HG03025 (cell line): ENCODE measurements around the gene IQCF6.
"Not testable (repeated sequence)": the region's sequence is repeated elsewhere in the genome, so short reads cannot be mapped to it uniquely, and the experiment has no call there.

ENCODE experiments used
- ATAC-seq: cut with Tn5 transposase; IDR thresholded peaks from one replicate; pipeline ENCODE4 v1.9.1; 2021; ENCODE audit warnings: mild to moderate bottlenecking, moderate library complexity; ENCODE audit not compliant: unreplicated experiment, low FRiP score

IQCF6 gene

GRCh38 chr3:51777985-51778384 is 1.1 kb downstream of the IQCF6 start:
- no peak for ATAC-seq

DNA sequence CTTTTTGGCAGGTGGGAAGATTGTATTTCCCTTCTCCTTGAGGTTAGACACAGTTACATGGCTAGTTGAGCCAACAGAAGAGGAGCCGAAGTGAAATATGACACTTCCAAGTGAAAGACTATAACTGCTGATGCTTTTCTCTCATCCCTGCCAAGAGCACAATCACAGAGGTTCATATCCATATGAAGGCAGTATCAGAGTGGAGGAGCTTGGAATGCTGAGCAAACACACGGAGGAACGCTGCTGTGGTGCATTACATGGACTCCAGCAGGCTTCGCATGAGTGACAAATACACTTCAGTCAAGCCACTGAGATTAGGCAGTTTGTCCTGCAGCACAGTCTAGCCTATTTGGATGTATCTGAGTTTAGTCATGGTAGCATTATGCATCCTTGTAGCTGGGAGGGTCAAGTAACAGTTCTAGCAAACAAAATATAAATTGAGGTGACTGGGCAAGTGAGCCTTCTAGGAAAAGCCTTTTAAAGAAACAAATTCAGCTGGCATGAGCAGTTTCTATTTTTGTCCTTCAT is 5.4 kb downstream of the IQCF6 start:
- no peak for ATAC-seq

- no peak for ATAC-seq
These were observed 19.8 kb downstream of the IQCF6 start for GRCh38 chr3:51759203-51759602.

GRCh38 chr3:51753763-51754750 is 25.0 kb downstream of the IQCF6 start:
- ATAC-seq = not testable (repeated sequence)

GRCh38 chr3:51751287-51751686 is 27.8 kb downstream of the IQCF6 start:
- ATAC-seq = no peak

DNA sequence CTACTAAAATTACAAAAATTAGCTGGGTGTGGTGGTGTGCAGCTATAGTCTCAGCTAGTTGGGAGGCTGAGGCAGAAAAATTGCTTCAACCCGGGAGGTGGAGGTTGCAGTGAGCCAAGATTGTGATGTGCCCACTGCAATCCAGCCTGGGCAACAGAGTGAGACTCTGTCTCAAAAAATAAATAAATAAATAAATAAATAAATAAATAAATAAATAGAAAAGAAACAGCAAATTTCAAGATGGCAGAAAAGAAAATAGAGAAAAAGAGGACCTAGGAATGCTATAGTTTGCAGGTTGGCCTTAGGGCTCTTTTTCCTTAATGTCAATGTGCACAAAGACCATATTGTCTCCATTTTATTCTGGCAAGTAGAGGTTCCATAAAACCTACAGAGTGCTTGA is 28.2 kb downstream of the IQCF6 start:
- ATAC-seq = no peak

GRCh38 chr3:51748327-51748726 is 30.7 kb downstream of the IQCF6 start:
- ATAC-seq = no peak

- ATAC-seq = no peak
These were observed 31.2 kb downstream of the IQCF6 start for GRCh38 chr3:51747840-51748239.

GRCh38 chr3:51742978-51743377 is 36.1 kb downstream of the IQCF6 start:
- not testable (repeated sequence) for ATAC-seq

DNA sequence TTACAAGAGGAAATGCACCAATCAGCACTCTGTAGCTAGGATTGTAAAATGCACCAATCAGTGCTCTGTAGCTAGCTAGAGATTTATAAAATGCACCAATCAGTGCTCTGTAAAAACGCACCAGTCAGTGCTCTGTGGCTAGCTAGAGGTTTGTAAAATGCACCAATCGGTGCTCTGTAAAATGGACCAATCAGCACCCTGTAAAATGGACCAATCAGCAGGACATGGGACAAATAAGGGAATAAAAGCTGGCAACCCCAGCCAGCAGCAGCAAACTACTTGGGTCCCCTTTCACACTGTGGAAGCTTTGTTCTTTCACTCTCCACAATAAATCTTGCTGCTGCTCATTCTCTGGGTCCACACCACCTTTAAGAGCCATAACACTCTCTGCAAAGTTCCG is 36.7 kb downstream of the IQCF6 start:
- ATAC-seq = not testable (repeated sequence)

GRCh38 chr3:51739110-51739509 is 39.9 kb downstream of the IQCF6 start:
- ATAC-seq = no peak

DNA sequence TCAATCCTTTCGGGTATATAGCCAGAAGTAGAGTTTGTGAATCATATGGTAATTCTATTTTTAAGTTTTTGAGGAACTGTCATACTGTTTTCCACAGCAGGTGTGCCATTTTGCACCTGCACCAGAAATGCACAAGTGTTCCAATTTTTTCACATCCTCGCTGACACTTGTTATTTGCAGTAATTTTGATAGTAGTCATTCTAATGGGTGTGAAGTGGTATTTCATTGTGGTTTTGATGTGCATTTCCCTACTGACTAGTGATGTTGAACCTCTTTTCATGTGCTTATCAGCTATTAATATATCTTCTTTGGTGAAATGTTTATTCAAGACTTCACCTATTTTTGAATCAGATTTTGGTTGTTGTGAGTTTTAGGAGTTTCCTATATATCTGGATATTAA is 43.1 kb downstream of the IQCF6 start:
- ATAC-seq = no peak

DNA sequence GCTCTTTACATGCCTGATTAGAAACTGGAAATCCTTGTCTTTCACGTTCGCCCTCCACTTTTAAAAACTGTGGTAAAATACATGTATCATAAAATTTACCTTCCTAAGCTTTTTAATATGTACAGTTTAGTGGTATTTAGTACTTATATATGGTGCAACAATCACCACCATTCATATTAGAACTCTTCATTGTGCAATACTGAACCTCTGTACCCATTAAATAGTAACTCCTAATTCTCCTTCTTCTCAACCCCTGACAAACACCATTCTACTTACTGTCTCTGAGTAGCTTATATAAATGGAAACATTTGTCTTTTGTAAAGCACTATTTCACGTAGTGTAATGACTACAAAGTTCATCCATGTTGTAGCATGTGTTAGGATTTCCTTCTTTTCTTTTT is 44.0 kb downstream of the IQCF6 start:
- no peak for ATAC-seq

DNA sequence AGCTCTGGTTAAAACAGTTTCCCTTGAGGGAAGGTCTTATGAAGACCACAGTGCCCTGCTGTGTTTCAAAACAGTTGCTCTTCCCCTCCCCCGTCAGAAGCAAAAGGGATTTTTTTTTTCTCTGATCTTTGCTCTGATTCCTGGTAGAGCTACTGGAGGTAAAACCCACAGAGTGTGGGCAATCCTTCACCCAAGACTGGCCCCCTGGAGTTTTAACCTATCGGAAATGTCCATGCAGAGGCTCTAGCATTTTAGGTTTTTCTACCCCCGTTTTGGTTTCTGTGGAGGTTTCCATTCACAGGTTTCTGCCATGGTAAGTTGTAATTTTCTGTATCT is 44.5 kb downstream of the IQCF6 start:
- no peak for ATAC-seq

DNA sequence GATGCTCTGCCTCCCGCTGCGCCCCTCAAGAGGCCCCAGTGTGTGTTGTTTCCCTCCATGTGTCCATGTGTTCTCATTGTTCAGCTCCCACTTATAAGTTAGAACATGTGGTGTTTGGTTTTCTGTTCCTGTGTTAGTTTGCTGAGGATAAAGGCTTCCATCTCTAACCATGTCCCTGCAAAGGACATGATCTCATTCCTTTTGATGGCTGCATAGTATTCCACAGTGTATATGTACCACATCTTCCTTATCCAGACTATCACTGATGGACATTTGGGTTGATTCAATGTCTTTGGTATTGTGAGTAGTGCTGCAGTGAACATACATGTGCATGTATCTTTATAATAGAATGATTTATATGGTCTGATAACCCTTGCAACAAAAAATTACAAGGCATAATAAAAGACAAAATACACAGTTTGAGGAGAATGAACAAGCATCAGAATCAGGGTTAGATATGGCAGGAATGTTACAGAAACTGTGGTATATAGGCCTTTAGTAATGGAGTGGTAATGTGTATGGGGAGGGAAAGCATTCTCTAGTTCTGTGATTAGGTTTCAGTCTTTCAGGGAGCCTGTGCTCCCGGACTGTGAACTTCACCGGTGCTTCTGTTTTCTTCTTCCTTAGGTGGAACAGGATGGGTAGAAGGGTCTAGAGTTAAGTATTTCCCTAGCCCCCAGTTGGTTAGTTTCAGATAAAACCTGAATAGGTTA is 45.0 kb downstream of the IQCF6 start:
- no peak for ATAC-seq

DNA sequence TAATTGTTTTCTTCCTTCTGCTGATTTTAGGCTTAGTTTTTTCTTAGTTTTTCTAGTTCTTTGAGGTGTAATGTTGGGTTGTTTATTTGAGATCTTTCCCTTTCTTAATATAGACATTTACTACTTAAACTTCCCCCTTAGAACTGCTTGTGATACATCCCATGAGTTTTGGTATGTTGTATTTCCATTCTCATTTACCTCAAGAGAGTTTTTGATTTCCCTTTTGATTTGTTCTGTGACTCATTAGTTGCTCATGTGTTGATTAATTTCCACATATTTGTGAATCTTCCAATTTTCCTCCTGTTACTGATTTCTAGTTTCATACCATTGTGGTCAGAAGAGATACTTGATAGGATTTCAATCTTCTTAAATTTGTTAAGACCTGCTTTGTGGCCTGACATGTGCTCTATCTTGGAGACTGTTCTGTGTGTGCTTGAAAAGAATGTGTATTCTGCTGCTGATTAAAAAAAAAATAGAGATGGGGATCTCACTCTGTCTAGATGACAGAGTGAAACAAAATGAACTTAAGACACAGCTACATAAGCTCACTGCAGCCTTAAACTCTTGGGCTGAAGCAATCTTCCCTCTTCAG is 49.9 kb downstream of the IQCF6 start:
- ATAC-seq = no peak
